Measurements from ENCODE around the gene RARRES2.

The RARRES2 gene

GRCh38 chr7:150375662-150376521, 34.5 kb upstream of the RARRES2 start:
- DNase-seq = no peak

DNA sequence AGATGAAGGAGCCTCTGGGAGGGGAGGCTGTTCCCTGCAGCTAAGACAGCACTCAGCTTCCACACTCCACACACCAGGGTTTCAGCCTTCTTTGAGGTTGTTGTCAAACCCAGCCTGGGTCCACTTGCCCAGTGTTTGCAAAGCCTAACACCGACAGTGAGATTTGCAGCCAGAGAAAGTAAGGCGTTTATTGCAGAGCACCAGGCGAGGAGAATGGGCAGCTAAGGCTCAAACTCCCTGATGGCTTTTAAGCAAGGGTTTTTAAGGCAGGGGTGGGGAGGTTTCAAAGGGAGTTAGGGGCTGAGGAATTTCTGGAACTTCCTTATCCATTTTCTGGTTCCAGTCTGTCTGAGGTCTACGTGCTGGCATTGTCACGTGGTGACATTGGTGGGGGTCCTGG, 33.0 kb upstream of the RARRES2 start:
- no peak for DNase-seq

GRCh38 chr7:150374026-150374425, 32.6 kb upstream of the RARRES2 start:
- no peak for DNase-seq

GRCh38 chr7:150373049-150373801, 31.8 kb upstream of the RARRES2 start:
- DNase-seq = no peak

DNA sequence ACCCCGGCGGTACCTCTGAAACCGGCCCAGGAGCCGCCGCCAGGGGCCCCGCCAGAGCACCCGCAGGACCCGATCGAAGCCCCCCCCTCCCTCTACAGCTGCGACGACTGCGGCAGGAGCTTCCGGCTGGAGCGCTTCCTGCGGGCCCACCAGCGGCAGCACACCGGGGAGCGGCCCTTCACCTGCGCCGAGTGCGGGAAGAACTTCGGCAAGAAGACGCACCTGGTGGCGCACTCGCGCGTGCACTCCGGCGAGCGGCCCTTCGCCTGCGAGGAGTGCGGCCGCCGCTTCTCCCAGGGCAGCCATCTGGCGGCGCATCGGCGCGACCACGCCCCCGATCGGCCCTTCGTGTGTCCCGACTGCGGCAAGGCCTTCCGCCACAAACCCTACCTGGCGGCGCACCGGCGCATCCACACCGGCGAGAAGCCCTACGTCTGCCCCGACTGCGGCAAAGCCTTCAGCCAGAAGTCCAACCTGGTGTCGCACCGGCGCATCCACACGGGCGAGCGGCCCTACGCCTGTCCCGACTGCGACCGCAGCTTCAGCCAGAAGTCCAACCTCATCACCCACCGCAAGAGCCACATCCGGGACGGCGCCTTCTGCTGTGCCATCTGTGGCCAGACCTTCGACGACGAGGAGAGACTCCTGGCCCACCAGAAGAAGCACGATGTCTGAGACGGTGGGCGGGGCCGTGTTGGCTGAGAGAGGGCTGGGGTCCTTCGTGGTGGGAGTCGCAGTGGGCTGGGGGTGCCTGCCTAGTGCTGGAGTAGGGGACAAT, 31.0 kb upstream of the RARRES2 start:
- DNase-seq = no peak

GRCh38 chr7:150371996-150372270, 30.5 kb upstream of the RARRES2 start:
- no peak for DNase-seq

- DNase-seq = no peak
Observed at GRCh38 chr7:150371131-150371995, 29.9 kb upstream of the RARRES2 start.

GRCh38 chr7:150370612-150371071, 29.2 kb upstream of the RARRES2 start:
- no peak for DNase-seq

GRCh38 chr7:150369748-150370501, 28.5 kb upstream of the RARRES2 start:
- no peak for DNase-seq

DNA sequence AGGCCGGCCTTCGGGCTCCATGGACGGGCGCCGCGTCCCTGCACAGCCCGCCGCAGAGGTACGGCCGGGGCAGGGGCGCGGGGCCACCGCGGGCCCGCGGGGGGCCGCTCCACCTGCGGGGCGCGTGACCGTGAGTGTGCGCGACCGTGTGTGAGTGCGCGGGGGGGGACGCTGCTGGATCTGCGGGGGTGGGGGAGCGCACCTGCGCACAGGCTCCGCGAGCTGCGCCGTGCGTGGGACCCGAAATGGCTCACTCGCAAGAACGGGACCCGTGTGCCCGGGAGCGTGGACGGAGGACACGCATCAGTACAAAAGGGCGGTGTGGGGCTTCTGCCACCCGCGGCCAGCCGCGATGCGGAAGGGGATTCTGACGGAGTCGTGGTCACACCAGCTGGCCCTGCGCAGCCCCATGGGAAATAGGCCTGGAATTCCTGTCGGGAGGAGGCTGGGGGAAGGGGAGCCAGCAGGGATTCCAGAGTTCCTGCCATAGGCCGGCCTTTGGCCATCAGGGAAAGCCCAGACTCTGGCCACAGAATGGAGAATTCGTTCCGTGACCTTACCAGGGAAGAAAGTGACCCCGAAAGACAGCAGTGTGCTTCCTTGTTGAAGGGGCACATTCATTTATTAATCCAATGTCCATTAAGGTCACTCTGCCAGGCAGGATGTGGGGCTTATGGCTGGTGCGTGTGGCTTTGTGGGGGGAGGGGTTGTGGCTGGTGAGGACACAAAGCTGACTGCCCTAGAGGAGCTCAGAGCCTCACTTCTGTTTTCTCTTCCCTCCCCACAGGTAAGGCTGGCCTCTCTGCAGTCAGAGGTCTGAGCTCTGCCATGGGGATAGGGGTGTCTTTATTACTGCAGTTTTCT, 27.7 kb upstream of the RARRES2 start:
- DNase-seq = no peak

DNA sequence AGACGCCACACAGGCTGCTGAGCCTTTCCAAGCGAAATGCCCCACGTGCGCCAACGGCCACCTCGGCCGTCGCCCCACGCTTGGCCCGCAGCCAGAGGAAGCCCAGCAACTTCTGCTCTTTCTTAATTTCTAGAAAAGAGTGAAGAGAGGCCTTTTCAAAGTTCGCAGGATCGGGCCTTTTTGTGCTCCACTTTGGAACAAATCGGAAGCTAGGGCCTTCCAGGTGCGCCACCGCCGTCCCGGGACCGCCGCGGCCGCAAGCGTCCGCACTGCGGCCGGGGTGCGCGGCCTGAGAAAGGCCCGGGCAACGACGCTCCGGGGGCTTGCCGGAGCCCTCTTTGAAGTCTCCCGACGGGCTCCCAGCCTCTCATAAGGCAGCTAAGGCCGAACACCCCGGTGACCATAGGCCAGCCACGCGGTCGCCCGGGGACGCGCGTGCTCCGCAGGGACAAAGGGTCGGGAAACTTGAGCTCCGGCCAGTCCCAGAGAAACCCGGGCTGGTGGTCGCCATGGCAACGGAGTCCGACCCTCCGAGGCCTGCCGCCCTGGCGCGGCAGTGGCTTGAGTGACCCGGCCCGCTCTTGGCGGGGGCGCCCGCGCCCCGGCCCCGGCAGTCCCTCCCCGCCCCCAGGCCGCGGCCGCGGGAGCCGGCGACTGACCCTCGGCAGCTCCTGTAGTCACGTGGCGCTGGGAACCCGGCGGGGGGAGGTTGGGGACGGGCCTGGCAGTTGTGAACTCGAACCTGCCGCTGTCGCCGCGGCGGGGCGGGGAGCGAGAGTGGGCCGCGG, 26.9 kb upstream of the RARRES2 start, which contains the start of gene REPIN1:
Gene REPIN1, plus strand, starts transcription at position 727 of the 788 bp plus-strand sequence. CDS start 890 bp downstream, outside the sequence.
- peak; percentile 64 for DNase-seq

DNA sequence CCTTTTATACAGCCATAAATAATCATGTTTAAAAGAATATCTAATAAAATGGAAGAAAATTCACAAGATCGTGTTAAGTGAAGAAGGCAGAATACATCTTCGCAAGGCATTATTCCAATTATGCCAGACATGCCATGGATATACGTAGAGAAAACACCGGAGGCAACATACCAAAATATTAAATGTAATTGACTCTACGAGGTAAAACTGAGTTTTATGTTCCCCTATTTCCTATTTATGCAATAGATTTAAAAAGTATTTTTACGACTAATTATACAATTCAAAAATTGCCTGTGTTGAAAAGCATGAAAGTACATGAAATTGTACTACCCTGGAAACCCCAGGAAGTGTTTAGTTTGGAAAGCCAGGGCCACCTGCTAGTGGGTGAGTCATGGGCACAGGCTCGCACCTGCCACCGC, 26.3 kb upstream of the RARRES2 start:
- peak; percentile 77 for DNase-seq

DNA sequence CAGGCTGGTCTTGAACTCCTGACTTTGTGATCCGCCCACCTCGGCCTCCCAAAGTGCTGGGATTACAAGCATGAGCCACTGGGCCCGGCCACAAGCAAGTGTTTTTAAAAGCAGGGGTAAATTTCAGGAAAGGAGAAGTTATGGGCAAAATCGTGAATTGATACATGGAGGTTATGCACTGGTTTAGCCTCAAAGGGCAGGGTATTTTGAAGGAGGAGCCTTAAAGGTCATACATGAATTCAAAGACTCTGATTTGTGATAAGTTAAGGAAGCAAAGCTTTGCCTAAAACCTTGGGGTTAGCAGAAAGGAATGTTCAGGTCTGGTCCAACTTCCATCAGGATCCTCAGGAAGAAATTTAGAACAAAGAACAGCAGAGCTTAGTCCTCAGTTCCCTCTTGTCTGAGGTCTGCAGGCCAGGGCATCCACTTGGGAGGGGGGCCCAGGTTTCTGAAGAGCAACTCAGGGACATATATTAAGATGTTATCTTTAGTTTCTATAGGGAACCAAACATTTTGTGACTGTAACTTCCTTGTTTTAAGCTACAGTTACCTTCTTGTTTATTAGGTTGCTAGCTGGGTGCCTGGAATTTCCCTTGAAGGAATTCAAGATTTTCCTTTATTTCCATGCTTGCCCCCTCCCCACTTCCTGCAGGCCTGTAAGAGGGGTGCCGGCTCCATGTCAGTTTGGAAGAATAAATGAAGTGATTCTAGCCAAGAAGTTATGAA, 24.4 kb upstream of the RARRES2 start:
- no peak for DNase-seq

DNA sequence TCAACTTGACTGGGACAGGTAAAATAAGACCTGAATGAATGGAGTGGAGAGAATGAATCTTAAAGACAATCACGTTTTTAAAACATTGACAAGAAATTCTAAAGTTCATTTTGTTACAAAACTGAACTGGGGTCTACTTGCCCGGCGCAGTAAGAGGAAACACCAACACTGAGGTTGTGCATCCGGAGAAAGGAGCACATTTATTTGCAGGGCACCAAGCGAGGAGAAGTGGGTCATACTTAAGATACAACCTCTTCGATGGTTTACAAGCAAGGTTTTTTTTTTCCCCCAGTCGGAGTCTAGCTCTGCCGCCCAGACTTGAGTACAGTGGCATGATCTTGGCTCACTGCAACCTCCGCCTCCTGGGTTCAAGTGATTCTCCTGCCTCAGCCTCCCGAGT, 23.8 kb upstream of the RARRES2 start:
- DNase-seq = no peak

- DNase-seq = no peak
Observed at GRCh38 chr7:150363872-150364271, 22.4 kb upstream of the RARRES2 start.

- DNase-seq = no peak
Observed at GRCh38 chr7:150363370-150363769, 21.9 kb upstream of the RARRES2 start.

GRCh38 chr7:150361807-150362621, 20.6 kb upstream of the RARRES2 start:
- DNase-seq = no peak

- DNase-seq = no peak
Observed at GRCh38 chr7:150361402-150361801, 20.0 kb upstream of the RARRES2 start.
